ENCODE results near the gene RRAGB. TPM values are rescaled to one million over a fixed set of nuclear protein-coding genes. Genes with fewer than 3 reads are reported as not detected.

RRAGB gene
- total RNA-seq, 1 donor from 2014 or later = 14.9 TPM

GRCh38 chrX:55783723-55784122, 66.2 kb downstream of the RRAGB start:
- DNase-seq (ENCODE audit: low read depth) = no peak
- H3K4me3 ChIP-seq (ENCODE audit: low read depth, low read length) = no peak overlapping the region
- H3K27me3 ChIP-seq (ENCODE audit: control insufficient read depth, insufficient read depth, low read length) = no peaks in the 10 kb centered on the region
- H3K36me3 ChIP-seq (ENCODE audit: control insufficient read depth, insufficient read depth, low read length) = no peaks in the 10 kb centered on the region
- TF ChIP-seq CTCF (IDR thresholded peaks at IDR 0.05; ENCODE audit: insufficient read depth, low read length, poor library complexity, severe bottlenecking) = no peak

- no peak for TF ChIP-seq CTCF (IDR thresholded peaks at IDR 0.05; ENCODE audit: insufficient read depth, low read length, poor library complexity, severe bottlenecking)
- DNase-seq (ENCODE audit: low read depth) = no peak
- no peaks in the 10 kb centered on the region for H3K27me3 ChIP-seq (ENCODE audit: control insufficient read depth, insufficient read depth, low read length)
These were observed 69.5 kb downstream of the RRAGB start for GRCh38 chrX:55787063-55787462.

GRCh38 chrX:55787727-55788126, 70.2 kb downstream of the RRAGB start:
- H3K27me3 ChIP-seq (ENCODE audit: control insufficient read depth, insufficient read depth, low read length) = no peaks in the 10 kb centered on the region
- no peak for TF ChIP-seq CTCF (IDR thresholded peaks at IDR 0.05; ENCODE audit: insufficient read depth, low read length, poor library complexity, severe bottlenecking)
- no peak overlapping the region for H3K4me3 ChIP-seq (ENCODE audit: low read depth, low read length)
- H3K36me3 ChIP-seq (ENCODE audit: control insufficient read depth, insufficient read depth, low read length) = no peaks in the 10 kb centered on the region
- no peak for DNase-seq (ENCODE audit: low read depth)

More at GRCh38 chrX:55787063-55787462, 69.5 kb downstream of the RRAGB start:
- Histone ChIP-seq H3K4me3 (ENCODE audit: low read depth, low read length) (no peak overlapping the region), H3K36me3 (ENCODE audit: control insufficient read depth, insufficient read depth, low read length) (no peaks in the 10 kb centered on the region)

DNA sequence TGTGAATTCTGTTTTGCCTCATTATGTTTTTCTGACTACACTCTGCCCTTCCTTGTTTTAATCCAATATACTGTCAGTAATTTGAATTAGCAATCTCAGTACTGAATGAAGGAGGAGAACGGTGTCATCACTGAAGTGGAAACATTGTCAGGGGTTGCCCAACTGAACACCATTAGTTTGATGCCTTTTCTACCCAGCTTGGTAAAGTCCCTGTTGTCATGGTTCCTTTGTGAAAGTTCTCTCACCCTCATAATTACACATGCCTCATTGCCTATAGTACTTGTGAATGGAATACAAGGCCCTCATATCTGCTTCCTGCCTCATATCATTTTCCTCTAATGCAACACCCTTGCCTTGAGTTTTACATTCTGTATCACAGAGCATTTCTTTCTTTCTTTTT, 76.9 kb downstream of the RRAGB start:
- DNase-seq (ENCODE audit: low read depth) = no peak
- no peak overlapping the region for H3K4me3 ChIP-seq (ENCODE audit: low read depth, low read length)
- no peak for TF ChIP-seq CTCF (IDR thresholded peaks at IDR 0.05; ENCODE audit: insufficient read depth, low read length, poor library complexity, severe bottlenecking)
- no peaks in the 10 kb centered on the region for H3K27me3 ChIP-seq (ENCODE audit: control insufficient read depth, insufficient read depth, low read length)
- H3K36me3 ChIP-seq (ENCODE audit: control insufficient read depth, insufficient read depth, low read length) = no peaks in the 10 kb centered on the region

DNA sequence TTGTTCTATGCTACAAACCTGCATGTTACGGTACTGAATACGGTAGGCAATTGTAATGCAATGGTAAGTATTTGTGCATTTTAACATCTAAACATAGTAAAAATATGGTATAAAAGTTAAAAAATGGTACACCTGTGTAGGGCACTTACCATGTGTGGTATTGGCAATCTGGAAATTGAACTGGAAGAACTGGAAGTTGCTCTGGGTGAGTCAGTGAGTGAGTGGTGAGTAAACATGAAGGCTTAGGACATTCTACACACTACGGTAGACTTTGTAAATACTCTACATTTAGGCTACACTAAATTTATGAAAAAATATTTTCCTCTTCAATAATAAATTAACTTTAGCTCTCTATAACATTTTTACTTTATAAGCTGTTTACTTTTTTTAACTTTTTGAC, 78.9 kb downstream of the RRAGB start:
- no peak for TF ChIP-seq CTCF (IDR thresholded peaks at IDR 0.05; ENCODE audit: insufficient read depth, low read length, poor library complexity, severe bottlenecking)
- no peaks in the 10 kb centered on the region for H3K27me3 ChIP-seq (ENCODE audit: control insufficient read depth, insufficient read depth, low read length)
- no peak overlapping the region for H3K4me3 ChIP-seq (ENCODE audit: low read depth, low read length)
- no peak for DNase-seq (ENCODE audit: low read depth)
- no peaks in the 10 kb centered on the region for H3K36me3 ChIP-seq (ENCODE audit: control insufficient read depth, insufficient read depth, low read length)

DNA sequence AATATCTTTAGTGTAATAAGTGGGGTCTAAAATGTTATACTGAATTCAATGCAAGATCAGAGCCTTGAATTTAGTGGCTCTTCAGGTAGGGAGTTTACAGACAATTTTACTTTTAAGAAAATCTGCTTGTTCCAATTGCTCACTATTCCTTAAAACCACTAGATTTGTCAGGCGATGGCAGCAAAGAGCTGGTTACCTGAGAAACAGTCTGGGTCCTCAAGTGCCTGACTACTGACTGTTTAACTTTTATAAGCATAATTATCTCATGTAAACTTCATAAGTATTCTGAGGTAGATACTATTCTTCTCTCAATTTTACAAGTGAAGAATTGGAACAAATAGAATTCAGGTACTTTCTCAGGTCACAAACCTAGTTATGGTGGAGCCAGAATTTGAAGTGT, 84.3 kb downstream of the RRAGB start:
- Histone ChIP-seq H3K36me3 (ENCODE audit: control insufficient read depth, insufficient read depth, low read length) (no peaks in the 10 kb centered on the region), H3K27me3 (ENCODE audit: control insufficient read depth, insufficient read depth, low read length) (no peaks in the 10 kb centered on the region), H3K4me3 (ENCODE audit: low read depth, low read length) (no peak overlapping the region)
- no peak for TF ChIP-seq CTCF (IDR thresholded peaks at IDR 0.05; ENCODE audit: insufficient read depth, low read length, poor library complexity, severe bottlenecking)
- no peak for DNase-seq (ENCODE audit: low read depth)
